HG02884 (cell line): ENCODE measurements around the gene DROSHA.

Source experiments
- ATAC-seq: cut with Tn5 transposase; IDR thresholded peaks from one replicate; pipeline ENCODE4 v1.9.1; 2021; ENCODE audit warnings: mild to moderate bottlenecking, moderate library complexity; ENCODE audit not compliant: unreplicated experiment

The DROSHA gene

GRCh38 chr5:31355337-31355736 lies 176.6 kb downstream of the DROSHA start:
- no peak for ATAC-seq
